Suppressor macrophage treated with lipopolysaccharide for 1 hour (primary cell): ENCODE data around the gene B3GNT5.
A peak's percentile ranks its signal among the peaks of the same experiment; 100 is the strongest.
"Not testable (repeated sequence)": the region's sequence is repeated elsewhere in the genome, so short reads cannot be mapped to it uniquely, and the experiment has no call there.

Source experiments
- DNase-seq, 3 donors: peaks; one replicate each; pipeline ENCODE4 v3.0.0-alpha.2; 2020 to 2022

B3GNT5 gene, protein sequence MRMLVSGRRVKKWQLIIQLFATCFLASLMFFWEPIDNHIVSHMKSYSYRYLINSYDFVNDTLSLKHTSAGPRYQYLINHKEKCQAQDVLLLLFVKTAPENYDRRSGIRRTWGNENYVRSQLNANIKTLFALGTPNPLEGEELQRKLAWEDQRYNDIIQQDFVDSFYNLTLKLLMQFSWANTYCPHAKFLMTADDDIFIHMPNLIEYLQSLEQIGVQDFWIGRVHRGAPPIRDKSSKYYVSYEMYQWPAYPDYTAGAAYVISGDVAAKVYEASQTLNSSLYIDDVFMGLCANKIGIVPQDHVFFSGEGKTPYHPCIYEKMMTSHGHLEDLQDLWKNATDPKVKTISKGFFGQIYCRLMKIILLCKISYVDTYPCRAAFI

DNA sequence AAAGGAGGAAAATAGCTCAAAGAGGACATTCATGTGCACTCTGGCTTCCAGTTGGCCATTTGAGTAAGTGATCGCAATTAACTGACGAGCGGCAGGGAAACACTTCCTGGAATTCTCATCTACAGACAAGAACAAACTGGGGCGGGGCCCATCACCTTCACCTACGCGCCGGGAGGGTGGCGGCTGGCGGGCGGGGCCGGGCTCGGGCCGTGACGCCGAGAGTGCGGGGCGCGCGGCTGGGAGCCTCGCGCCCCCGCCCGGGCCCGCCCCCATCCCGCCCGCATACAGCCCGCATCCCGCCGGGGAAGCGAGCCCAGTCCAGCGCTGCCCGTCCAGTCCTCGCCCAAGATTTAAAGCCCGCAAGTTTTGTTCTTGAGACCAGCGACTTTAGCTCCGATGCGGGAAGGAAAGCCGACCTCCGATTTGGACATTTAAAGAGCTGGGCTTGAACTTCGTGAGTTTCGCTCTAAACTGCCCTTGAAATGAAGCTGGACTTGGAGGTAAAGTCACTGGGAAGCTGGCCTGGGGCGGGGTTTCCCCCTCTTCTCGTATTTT, at the start of gene B3GNT5:
TSS of gene B3GNT5 (plus strand) at position 281 of the 555 bp plus-strand sequence. CDS start 16,546 bp downstream, outside the sequence.
- peak; percentile 62 to 82 (median 76) for DNase-seq

DNA sequence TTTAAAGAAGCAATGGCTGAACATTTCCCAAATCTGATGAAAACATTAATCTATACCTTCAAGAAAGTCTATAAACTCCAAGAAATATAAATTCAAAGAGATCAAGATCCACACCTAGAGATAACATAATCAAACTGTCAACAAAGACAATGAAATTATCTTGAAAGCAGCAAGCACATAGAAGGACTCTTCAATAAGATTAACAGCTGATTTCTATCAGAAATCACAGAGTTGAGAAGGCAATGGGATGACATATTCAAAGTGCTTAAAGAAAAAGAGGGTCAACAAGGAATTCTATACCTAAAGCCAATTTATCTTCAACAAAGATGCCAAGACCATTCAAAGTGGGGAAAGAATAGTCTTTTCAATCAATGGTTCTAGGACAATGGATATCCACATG, 49.4 kb upstream of the B3GNT5 start:
- DNase-seq, result no peak

DNA sequence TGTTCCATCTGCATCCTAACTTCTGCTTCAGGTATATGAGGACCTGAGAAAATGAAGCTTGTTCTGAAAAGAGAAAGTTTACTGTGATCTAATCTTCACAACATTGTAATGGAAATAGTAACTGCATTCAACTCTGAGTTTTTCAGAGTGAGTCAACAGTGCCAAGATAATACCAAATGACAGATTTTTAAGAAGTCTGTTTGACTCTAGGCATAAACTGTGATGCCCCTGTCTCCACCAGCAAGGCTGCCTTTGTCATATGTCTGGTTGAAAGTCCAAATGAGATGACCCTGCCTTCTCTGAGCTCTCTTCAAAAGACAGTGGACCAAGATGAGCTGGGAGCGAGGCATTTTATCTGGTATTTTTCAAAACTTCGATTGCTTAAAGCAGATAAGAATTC, 44.8 kb upstream of the B3GNT5 start:
- peak in 1 of 3 donors; percentile 28 for DNase-seq

DNA sequence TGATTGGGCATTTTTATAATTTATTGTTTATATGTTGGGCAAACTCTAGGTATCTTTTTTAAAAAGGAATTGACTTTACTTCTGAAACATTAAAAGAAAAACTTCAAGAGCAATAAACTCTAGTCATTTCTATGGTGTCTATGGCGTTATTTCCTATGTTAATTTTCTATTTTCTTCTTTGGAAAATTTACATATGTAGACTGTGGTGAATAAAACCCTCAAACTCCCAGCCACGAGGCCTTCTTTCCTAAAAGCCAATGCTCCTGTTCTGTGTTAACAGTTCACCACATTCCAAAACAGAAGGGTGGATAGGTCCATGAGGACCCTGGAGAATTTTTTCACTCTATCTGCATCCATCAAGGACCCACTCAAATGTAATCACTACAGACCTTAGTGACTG, 44.3 kb upstream of the B3GNT5 start:
- no peak for DNase-seq

DNA sequence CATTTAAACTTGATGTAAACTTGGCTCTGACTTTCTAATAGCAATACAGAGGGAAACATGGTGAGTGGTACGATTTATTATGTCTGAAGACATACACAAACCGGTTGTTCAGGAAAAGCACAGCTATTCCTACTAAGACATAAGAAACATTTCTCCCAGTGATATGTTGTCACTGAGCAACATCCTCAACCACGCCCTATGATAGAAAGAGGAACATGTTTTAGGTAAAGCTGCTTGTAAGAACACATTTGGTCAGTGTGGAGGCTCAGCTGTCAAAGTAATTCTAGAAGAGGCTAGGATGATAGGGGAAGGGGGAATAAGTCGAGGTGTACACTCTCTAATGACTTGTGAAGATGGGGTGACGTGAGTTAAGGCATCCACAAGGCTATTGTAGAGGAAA, 42.7 kb upstream of the B3GNT5 start:
- DNase-seq, result peak; percentile 58 to 82 (median 78)

DNA sequence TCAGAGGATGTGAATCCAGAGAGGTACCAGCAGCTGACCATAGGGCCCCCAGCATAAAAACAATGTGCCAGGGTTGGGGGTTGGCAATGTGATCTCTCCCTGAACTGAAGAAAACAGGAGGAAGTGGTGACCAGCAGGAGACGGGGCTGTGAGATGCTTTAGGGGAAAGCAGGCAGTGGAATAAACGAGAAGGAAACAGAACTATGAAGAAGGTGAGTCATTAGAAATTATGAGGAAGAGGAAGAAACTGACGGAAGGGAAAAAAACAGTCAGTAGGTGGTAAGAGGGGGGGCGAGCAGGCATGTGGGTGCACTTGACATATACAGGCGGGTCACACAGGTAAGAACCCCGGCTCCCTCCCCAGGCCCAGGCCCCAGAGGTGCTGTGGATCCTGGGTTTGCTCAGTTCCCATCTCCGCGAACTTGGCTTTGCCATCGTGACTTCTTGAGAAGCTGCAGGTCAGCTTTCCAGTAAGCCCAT, 42.2 kb upstream of the B3GNT5 start:
- DNase-seq, result peak; percentile 86 to 95 (median 93)

DNA sequence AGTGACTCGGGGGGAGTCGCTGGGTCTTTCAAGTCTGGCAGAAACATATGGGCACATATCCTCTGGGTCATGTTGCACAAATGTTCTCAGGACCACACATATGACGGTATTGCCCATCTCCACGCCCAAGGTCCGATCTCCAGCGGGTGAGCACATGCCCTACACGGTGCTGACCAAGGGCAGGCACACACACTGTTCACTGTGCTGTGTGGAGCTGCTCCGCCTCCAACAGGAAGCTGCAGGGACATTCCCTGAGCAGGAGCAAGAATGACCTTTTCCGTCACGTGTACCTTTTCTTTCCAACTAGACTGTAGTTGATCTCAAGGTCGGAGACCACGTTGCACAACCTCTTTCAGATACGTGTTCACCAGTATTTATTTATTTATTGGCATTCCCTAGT, 41.7 kb upstream of the B3GNT5 start:
- peak; percentile 52 to 73 (median 56) for DNase-seq

DNA sequence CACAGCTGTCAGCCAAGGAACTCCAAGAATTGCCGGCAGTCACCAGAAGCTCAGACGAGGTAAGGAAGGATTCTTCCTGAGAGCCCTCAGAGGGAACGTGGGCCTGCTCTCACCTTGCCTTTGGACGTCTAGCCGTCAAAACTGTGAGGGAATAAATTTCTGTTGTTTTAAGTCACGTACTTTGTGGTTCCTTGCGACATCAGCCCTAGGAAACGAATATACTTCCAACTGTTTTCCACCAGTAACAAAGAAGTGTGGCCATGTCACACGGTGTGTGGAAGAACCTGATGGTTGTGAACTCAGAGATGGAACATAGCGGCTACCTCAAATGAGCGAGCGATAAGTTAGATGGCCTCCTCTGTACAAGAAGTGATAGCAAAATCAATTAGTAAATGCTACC, 41.0 kb upstream of the B3GNT5 start:
- DNase-seq, result no peak

DNA sequence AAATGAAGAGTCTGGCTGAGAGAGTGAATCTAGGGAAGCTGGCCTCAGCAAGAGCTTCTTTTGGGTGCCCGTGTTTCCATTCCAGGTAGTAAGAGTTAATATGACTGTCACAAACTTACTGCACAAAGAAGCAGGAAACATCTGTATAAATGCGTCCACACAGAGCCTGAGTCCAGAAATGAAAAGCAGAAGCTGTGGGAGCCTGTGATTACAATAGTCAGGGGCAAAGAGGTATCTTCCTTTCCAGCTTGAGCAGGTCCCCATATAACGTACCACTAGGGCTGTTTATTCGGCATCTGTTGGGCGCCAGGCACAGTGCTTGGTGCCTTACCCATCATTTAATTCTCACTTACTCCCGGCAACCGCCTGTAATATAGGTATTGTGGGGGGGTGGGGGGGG, 40.5 kb upstream of the B3GNT5 start:
- DNase-seq, result peak; percentile 58 to 83 (median 73)

DNA sequence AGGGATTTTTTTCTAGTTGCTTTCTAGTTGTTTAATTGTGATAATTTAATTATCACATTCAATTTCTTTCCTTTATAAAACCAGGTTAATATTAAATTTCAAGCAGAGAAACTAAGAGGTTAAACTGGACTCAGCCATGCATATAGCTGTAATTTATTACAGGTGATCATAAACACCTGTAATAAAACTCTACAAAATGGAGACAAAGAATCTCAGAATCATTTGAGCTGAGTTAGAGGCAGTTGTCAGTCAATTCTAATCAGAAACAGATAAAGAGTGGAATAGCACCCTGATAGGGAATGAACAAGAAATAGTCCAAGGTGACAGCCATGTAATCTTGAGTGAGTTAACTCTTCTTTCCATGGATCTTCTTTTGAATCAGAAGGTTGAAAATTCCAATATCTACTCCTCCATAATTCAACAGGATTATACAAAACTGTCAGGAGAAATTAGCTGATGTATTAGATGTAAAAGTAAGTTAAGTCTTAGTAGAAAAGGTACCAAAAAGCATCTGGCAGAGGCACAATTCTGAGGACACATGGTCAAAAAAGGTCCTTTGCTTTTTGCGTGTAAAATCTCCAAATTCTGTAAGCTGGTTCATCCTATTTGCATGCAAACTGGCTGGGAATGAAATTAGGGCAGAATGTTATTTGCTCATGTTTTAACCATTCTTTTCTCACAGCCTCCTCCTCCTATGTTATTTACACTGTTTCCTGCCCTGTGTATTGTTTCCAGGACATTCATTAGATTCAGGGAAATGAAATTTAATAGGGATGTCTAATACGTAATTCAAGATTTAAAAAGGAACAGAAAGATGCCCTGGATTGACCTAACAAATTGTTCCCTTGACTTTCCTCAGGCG, 39.4 kb upstream of the B3GNT5 start:
- DNase-seq, result no peak

DNA sequence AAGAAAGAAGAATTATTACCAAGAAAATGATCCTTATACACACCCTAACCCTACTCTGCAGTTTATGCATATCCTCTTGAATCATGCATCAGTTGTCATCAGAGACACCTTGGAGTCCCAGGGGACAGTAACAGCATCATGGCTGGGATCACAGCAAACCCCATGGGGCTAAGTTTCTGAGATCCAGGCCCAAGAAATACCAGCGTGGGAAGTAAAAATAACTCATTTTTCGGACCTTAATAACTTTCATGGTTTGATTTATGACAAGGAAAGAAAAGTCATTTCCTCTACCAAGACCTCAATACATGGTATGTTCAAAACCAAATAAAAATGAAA, 38.8 kb upstream of the B3GNT5 start:
- no peak for DNase-seq

DNA sequence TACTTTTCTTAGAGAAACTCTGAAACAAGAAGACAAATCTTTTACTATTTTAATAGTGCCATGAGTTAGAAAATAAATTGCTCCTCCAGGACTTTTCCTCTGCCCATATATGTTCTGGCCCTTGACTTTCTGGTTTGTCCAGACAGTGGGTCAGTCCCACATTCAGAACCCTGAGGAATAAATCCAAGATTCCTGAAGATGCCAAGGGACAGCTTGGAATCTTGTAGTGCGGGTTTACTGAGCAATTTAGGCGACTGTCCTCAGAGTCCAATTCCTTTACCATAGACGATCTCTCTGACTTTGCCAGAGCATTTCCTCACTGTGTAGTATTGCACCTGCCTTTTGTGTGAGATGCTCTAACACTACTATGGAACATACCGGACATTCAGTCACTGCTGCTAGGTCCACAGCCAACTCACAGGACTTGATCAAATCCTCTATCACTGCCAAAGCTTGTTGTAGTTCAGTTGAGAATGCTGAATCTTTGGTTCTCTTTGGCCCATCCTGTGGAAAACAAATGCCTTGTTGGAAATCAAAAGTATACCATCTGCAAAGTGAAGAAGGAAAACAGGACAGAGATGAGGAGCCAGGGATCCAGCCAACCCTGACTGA, 37.4 kb upstream of the B3GNT5 start:
- DNase-seq, result no peak

DNA sequence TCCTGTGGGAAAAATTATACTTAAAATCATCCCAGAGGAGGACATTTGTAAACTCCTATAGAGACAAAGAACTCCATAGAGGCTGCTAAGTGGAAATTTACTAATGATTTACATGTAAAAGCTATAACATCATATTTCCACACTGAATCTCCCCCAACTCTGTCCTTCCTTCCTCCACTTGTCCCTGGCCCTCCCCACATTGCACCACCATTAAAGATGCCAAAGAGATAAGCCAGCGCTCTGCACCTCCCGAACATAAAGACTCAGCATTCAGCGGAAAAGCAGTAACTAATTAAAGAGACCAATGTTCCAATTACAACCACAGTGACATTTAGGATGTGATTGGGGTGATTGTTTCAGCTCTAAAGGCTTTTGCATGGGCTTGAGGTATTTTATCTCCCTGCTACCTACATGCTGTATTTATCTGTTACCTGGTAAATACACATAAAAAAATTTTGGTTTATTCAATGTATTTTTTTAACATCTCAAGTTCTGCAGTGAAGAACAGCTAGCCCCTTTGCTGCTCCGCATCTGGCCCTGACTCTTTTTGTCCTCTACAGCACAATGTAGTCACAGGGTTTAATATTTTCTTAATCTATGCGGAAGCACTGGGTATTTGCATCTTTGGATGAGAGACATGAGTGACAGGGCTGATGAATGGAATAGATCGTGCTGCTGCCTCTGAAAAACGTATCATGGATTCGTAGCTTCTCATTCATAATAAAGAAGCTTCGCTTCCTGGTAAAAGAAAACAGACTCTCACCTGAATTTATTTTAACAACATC, 35.3 kb upstream of the B3GNT5 start:
- no peak for DNase-seq

DNA sequence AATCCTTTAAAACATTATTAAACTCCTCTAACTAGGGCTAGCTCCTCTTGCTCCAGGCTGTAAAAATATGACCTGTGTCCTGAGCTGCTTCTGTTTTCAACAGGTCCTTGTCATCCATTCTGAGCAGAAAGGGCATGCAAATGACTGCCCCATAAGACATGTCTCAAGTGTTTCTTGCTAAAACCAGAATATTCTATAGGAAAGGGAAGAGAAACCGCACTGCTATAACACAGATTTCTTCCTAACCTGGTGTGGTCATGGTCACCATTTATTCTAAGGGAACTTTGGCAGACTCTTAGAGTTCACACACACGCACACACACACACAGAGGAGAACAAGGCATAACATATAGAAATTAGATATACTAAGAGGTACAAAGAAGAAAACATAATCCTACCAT, 34.2 kb upstream of the B3GNT5 start:
- DNase-seq, result peak; percentile 44 to 68 (median 62)

DNA sequence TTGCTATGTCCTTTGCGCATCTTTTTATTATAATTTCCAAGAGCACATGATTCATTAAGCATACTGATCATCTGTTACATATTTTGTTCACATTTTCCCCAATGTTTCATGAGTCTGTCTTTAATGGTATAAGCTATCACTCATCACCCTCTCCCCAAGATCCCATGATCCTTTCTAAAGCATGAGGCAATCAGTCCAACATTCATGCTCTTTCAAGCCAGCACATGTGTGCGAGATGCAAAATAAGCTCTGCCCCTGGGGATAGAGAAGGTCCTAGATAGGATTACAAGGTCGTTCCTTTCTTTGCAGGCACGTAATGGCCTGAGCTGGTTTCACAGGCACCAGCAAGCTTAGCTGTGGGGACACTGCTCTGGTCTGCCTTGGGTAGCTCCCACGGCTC, 32.2 kb upstream of the B3GNT5 start:
- DNase-seq, result no peak

DNA sequence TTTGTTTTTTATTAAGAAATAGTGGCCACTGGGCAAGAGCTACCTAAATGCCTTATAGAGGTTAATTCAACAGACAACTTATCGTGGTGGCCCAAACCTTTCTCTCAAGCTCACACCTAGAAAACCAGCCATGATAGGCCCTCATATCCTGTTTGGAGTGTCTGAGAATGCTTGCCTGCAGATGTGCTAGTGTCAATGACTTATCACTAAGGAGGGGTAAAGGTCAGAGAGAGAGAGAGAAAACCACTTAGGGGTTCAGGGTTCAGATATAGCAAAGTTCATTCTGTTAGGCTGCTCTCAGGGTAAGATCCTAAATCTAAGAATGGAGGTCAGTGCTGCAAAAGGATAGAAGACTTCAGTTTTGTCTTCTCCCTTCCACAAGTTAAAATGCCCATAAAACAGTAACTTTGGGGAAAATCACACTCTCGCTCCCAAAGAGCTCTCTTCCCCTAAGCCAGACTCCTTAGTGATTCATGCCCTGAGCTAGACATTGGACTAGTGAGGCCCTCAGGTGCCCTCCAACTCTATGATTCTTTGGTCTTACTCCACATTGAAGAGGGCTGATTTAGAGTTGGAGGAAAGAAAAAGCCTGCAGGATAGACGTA, 30.3 kb upstream of the B3GNT5 start:
- no peak for DNase-seq

DNA sequence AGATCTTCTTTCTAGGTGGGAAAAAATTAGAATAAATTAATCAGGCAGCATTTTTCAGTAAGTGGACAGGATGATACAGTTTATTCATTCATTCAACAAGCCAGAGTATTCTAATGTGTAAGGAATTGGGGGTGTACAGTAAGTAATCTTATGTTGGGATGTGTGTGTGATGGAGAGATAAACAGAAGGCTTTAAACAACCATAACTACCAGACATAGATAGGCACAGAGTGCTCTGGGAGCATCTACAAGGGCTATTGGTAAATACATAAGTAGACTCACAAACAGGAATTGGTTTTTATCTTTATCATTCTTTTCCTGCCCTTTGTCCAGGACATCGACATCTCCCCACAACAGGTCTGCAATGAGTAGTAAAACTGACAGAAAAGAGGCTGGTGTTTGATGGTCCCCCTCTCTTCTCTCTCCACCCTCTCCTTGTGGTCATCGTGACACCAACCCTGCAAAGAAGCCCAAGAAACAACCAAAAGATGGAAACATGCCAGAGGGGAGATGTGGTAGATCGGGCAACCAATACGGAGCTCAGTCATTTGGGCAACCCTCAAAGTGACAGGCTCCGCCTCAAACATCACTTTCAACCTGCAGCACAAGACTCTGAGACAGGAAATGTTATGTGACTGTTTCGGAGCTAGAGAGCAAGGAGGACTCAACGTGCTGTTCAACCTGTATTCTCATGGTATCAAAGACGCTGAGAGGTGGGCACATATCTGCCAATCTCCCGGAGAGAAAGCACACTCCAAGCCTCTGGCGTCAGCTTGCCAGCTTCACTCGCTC, 28.7 kb upstream of the B3GNT5 start:
- no peak for DNase-seq

DNA sequence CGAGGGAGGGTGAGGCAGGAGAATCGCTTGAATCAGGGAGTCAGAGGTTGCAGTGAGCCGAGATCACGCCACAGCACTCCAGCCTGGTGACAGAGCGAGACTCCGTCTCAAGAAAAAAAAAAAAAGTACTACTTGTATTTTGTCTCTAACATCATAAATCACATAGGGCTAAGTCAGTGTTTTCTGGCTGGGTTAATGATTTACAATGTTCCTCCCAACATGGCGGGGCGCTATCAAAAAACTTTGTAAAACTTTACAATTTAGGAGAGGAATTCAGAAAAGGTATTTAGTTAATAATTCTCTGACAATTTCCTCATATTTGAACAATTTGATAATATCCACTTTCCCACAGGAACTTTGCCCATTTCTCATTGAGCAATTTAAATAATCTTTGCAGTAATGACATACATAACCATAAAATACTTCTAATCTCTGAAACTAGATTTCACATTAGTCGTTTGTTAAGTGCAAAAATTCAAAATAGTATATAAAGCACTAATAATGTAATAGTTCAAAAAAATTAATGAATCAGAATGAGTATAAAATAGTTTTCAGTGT, 26.6 kb upstream of the B3GNT5 start:
- DNase-seq, result no peak

DNA sequence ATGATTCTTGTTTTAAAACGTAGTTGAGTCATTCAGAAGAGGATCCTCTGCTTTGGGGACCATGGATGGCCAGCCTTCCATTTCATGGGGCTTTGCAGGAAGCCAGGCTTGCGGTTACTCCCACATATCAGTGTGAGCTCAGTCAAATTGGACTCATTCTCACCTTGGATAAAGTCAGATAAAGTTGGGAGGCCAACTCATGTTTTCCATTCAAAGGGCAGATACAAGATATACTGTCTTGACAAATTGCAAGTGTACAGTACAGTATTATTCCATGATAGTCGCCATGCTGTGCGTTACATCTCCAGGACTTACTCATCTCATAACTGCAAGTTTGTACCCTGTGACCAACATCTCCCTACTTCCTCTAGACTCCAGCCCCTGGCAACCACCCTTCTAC, 25.5 kb upstream of the B3GNT5 start:
- DNase-seq, result peak in 1 of 3 donors; percentile 40

DNA sequence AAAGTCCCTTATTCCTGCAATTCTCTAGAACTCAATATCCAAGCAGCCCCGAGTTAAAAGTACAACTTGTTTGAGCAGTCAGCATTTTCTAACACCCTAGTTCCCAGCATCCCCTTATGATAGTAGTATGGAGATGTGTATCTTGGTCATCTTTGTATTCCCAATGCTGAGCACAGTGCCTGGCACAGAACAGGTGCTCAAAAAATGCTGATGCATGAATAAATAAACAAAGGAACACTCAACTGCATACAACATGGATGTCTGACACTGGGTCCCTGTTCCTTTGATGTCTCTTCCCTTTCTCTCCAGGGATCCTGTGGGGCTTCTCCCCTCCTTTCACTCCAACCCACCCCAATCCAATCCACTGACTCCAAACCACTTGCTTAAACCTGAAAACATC, 23.9 kb upstream of the B3GNT5 start:
- DNase-seq, result no peak

DNA sequence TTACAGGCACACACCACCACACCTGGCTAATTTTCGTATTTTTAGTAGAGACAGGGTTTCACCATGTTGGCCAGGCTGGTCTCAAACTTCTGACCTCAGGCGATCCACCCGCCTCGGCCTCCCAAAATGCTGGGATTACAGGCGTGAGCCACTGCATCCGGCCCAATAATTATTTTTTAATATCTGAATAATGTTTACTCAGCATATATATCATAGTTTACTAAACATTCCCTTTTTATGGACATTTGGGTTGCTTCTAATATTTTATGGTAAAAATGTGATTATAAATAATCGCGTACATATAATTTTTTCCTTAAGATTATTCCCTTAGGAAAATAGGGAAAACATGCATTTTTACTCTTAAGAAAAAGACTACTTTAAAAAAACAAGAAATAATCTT, 22.8 kb upstream of the B3GNT5 start:
- not testable (repeated sequence) for DNase-seq
